HL-60 (cell line): ENCODE measurements around the gene DENND5A.

Experiments used
- CTCF ChIP-seq: IDR thresholded peaks from one replicate; pipeline ENCODE4 v1.5.1; 2011; ENCODE audit warnings: low read length, control low read depth, inconsistent platforms; ENCODE audit not compliant: insufficient read depth
- GABPA ChIP-seq: IDR thresholded peaks from 2 replicates; pipeline ENCODE4 v1.6.1; 2012; ENCODE audit warnings: low read depth
- POLR2AphosphoS5 ChIP-seq: IDR thresholded peaks from 2 replicates; pipeline ENCODE4 v1.6.1; 2012; ENCODE audit warnings: low read depth
- REST ChIP-seq: IDR thresholded peaks from 2 replicates; pipeline ENCODE4 v1.6.1; 2012; ENCODE audit warnings: low read depth; ENCODE audit not compliant: insufficient replicate concordance
- SPI1 ChIP-seq: IDR thresholded peaks from 2 replicates; pipeline ENCODE4 v1.6.1; 2012; ENCODE audit warnings: low read depth, mild to moderate bottlenecking, borderline replicate concordance

- TF ChIP-seq GABPA = no peak
- TF ChIP-seq CTCF = no peak
- no peak for TF ChIP-seq POLR2AphosphoS5
- TF ChIP-seq REST = no peak
- no peak for TF ChIP-seq SPI1
Observed at GRCh38 chr11:9293646-9294045, 28.5 kb upstream of the DENND5A start.
